NCI-H1092 treated with DMSO at 0.1 percent for 48 hours (cell line): ENCODE results near the gene UBE2L6.

Experiments used
- DNase-seq: peaks from one replicate; lab custom pipeline; 2025; lab: John Stamatoyannopoulos, UW

UBE2L6 gene

DNA sequence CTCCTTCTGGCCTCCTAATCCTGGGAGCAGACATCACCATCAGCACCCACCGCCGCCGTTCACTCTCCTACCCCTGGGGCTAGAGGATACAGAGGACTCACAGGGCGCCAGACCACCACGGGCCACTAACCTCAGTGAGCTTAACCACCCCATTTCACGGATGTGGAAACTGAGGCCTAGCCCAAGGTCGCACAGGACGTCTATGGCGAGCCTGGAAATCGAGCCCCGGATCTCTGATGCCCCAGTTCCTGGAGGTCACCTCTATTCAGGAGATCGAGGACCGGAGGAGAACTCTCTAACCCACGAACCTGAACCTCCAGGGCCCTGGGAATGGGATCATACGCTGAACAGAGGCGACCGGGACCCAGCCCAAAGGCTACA is 37.3 kb downstream of the UBE2L6 start:
- no peak for DNase-seq

DNA sequence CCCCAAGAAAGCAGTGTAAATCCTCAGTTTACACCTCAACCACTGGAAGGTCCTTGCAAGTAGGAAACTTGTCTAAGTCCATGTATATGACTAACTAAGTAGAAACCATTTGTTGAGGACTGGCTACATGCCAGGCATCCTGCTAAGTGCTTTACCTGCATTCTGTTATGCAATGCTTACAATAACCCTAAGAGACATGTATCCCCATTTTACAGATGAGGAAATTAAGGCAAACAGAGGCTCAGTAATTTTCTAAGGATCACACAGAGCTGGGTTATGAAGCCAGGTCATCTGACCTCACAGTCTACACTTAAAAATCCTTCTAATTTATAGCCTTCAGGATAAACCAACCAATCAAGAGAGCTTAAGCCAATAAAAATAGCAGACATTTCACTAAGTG is 38.5 kb downstream of the UBE2L6 start:
- no peak for DNase-seq

DNA sequence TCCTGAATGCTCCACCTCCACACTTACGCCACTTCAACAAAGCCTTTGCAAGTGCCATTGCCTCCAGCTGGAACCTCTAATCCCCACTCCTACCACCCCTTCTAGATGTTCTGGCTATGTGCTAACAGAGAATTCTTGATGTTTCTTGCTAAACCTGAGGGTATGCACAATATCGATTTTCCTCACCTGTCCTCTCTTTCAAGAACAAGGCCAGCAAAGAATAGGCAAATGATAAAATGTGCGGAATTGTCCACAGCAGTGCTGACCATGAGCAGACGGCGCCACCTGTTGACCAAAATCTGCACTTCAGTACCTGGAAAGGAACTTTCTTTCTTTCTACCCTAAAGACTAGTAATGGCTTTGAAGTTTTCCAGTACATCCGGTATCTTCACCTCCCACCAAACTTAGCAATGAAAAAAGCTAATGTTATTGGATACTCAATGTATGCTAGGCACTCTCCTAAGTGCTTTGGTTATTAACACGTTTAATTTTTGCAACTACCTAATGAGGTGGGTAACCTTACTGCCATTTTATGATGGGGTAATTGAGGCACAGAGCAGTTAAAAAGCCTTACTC is 40.3 kb downstream of the UBE2L6 start:
- DNase-seq, result peak; percentile 63

DNA sequence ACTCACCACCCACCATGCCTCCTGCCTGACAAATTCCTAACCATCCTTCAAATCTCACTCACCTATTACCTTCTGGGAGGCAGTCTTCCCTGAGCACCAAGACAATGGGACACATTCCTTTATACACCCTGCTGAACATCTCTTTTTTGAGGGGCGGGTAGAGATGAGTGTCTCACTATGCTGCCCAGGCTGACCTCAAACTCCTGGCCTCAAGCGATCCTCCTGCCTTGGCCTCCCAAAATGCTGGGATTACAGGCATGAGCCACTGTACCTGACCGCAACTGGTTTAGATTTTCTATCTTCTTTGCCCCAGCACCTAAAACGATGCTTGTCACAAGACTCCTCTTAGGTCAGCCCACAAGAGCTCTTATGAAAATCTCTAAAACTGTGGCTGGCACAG is 44.1 kb downstream of the UBE2L6 start:
- no peak for DNase-seq

DNA sequence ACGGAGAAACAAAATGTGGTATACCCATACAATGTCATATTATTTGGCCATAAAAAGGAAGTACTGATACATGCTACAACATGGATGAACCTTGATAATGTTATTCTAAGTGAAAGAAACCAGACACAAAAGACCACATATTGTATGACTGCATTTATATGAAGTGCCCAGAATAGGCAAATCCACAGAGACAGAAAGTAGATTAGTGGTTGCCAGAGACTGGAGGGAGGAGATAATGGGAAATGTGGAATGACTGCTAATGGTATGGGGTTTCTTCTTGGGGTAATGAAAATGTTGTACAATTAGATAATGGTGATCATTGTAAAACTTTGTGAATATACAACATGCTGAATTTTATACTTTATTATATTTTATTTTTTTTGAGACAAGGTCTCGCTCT is 46.4 kb downstream of the UBE2L6 start:
- DNase-seq, result no peak

DNA sequence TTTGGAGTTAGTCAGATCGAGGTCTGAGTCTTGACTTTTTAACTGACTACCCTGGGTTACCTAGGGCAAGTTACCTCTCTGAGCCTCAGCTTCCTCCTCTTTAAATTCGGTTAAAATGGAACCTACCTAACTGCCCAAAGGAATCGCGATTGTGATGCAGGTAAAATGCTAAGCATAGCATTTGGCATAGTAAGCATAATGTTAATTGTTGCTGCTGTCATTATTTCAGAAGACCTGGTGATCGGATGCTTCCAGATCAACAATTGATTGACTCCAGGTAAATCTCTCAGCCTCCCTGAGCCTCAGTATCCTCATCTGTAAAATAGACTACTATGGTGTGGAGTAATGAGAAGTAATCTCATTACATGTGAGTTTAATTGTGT is 51.4 kb downstream of the UBE2L6 start:
- no peak for DNase-seq

DNA sequence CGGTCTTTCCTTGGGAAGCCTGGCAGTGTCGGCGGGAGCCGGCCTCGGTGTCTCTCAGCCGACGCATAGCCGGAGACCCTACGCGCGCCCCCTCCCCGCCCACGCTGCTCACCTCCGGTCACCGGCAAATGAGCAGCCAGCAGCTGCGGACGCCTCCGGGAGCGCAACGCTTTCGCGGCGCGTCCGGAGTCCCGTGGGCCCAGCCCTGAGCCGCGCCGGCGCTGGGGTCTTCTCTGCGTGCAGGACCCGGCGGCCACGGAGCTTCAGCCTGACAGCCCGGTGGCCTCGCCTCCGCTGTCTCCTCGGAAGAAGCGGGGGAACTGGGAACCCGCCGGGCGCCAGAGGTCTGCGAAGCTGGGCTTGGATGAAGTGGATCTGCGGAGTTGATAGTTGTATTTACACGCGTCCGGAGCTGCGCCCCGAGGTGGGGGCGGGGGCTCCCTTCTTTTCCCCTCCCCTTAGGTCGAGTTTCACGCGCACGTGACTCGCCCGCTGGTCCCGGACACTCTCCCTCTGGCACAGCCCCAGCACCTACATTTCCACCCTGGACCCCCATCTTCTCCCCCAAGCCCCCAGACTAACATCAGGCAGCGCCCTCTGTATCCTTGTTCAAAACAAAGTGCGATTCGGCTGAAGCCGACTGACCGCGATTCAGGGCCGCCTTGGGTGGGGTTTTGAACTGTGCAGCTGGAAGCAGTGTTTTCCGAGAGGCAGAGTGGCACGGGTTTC is 52.0 kb downstream of the UBE2L6 start, which contains the start of gene SLC43A1:
SLC43A1 (minus strand) TSS at position 371 of the 729 bp plus-strand sequence. CDS start 1,591 bp downstream, outside the sequence.
- DNase-seq, result peak; percentile 23

DNA sequence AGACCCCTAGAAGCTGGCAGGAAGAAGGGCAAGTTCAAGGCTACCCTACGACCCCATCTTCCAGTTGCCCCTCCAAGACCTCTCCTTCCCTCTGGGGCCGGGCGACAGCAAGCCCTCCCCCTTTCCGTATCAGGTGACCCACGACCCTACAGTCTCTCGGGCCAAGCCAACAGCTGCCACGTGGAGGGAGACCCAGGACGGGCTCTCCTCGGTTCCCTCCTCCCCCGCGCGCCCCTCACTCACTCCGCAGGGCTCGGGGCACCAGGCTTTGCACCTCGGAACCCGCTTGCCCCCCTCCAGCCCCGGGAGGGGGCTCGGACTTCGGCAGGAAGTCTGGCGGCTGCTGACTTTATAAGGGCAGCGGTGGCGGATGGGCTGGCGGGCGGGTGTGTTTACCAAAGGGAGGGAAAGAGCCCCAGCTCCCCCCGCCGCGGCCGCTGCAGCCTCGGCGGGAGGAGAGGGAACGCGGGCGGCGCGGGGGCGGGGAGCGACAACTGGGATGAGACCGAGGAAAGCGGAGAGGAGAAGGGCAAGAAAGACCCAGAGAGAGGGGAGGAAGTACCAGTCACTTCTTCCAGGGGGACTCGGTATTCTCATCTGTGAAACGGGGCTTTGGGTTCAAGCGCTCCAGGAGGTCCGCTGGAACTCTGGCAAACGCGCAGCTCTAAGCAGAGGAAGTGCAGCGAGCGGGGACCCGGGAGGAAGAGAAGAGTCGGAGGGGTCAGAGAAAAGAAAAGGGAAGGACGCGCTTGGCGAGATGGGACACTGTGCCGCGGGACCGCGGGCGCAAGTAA is 52.7 kb downstream of the UBE2L6 start:
- DNase-seq, result peak; percentile 65

DNA sequence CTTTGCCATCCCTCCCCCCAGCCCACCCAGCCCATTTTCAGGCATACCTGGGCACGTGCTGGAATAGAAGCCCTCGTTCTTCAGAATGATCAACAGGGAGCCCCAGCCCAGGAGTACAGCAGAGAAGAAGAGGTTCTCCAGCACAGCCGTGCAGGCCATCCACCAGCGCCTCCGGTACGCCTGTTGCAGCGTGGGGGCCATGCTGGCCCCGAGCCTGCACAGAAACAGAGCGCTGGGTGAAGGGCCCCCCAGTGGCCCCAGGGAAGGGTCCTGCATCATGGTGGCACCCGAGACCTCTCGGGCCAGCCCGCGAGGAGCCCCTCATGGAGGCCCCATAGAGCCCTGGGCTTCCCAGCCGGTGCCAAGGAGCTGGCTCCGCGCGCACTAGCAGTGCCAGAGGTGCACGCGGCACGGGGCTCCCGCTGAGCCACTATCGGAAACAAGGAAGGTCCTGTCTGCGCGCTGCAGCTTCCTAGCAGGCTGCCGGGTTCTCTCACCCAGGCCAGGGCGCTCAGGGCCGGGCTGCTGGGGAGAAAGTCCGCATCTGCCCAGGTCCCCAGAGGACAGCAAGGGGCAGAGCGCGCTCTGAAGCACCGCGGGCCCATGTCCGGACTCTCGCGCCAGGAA is 53.4 kb downstream of the UBE2L6 start:
- DNase-seq, result peak; percentile 65

DNA sequence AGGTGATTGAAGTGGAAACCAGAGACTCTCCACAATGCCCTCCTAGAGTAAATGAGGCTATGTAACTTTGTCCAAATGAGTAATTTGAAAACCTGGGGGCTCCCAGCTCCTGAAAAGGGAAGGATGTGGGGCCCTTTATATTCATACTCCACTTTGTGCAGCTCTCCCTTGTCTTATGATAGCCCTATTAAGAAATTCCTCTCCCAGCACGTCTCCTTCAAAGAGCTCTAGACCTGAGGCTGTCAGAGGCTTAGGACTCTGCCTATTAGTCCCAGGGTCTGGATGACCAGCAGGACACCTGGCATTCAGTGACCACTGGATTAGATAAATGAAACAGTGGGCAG is 54.0 kb downstream of the UBE2L6 start:
- no peak for DNase-seq

DNA sequence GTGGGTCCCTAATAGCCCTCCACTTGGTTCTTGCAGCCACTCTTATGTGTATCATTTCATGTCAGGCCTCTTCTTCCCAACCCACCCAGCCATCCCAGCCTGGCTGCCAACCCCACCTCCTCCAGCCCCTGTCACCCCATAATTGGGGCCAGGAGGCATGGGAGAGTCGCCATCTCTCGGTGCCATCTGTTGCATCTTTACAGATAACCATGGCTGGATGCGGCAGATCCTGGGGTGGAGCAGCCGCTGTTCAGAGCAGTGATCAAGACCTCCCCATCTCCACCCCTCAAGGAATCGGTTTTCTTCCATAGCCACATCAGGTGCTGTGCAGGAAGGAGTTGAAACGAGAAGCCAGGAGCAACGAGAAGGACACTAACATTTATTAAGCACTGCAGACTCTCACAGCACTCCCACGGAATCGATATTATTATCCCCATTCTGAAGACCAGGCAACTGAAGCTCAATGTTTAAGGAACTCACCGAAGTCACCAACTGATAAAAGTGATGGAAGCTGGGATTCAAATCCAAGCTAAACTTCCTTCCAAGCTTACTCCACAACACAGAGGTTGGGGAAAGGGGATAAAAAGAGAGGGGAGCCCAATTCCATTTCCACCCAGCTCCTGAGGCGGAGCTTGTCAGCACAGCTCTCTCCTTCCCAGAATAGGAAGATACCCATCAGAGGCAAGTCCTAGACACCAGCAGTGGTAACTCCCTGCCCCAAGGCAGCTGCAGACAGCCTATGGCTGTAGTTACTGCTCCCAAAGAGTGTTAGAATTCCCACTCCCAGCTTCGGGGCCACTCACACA is 54.6 kb downstream of the UBE2L6 start:
- no peak for DNase-seq

DNA sequence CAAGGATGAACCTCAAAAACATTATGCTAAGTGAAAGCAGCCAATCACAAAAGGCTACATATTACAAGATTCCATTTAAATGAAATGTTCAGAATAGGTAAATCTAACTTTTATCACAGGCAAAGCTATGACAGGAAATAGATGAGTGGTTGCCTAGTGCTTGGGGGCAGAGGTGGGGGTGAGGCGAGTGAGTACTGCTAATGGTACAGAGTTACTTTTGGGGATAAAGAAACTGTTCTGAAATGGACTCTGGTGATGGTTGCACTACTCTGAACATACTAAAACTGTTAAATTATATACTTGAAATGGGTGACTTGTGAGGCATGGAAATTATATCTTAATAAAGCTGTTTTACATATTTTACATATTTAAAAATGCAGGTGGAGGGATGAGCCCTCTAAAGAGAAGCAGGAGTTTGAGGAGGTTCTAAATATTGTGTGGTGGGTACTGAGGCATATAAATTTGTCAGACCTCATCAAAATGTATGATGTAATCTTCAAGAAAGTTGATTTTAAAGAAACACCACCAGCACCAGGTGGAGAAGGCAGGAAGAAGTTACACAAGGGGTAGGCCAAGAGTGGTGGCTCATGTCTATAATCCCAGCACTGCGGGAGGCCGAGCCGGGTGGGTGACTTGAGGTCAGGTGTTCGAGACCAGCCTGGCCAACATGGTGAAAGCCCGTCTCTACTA is 55.6 kb downstream of the UBE2L6 start:
- no peak for DNase-seq

DNA sequence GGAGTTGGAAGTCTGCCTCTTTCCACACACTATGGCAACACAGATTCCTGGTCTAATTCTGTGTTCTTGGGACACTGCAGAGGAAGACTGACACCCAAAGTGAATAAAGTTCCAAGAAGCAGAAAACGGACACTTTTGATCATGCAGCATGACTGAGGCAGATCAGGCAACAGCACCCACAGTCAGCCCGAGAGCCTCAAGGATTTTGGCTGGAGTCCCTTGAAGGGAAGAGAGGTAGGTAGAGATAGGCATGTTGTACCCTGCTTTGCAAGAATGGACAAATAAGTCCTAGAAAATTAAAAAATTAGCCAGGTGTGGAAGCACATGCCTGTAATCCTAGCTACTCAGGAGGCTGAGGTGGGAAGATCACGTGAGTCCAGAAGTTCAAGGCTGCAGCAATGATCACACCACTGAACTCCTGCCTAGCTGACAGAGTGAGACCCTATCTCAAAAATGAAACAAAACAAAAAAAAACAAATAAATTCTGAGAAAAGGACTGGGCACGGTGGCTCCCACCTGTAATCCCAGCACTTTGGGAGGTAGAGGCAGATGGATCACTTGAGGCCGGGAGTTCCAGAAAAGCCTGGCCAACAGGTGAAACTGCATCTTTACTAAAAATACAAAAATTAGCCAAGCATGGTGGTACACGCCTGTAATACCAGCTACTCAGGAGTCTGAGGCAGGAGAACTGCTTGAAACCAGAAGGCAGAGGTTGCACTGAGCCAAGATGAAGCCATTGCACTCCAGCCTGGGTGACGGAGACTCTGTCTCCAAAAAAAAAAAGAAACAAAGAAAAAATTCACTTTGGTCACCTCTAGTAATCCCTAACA is 58.9 kb downstream of the UBE2L6 start:
- no peak for DNase-seq

DNA sequence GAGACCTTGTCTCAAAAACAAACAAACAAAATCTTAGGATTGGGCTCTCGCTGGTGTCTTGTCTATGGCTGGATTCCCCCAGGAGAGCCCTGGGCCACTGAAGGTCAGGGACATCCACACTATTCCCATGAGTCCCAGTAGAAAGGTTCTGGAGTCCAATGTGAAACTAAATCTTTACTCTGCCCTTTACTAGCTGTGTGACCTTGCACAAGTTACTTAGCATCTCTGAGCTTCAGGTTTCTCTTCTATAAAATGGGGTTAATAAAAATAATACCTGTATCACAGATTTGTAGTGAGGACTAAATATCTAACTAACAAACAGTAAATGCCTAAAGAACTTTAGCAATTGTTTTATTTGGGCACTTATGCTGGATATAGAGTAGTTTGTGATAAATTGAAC is 61.0 kb downstream of the UBE2L6 start:
- DNase-seq, result no peak

DNA sequence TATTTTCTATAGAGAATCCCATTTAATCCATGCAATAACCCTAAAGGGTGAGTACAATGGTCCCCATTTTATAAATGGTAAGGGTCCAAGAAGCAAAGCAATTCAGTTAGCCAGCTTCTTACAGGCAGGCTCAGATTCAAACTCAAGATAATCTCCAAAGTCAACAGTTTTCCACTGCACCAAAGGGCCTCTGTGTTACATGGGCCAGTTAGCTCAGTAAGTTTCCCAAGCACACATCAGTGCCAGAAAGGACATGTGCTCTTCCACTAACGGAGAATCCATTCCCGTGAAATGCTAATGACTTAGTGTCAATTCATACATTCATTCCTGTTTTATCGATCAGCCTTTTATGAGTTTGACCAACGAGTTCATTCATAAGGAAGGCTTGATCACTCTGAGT is 63.0 kb downstream of the UBE2L6 start:
- no peak for DNase-seq

DNA sequence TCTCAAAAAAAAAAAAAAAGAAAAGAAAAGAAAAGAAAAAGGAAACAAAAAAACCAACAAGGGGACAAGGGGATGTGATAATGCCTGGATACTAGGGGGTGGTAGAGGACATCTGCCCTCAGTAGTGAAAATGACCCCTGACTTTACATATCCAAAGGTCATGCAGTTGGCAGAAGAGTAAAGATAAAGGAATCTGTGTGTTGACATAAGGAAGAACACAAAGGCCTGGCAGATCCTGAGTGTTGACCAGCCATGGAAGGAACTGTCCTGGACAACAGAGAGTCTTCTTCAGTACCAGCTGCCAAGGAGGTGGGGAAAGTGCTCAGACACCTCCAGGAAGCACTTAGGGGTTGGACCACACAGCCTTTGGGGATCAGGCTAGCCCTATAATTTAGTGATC is 64.6 kb downstream of the UBE2L6 start:
- DNase-seq, result no peak

DNA sequence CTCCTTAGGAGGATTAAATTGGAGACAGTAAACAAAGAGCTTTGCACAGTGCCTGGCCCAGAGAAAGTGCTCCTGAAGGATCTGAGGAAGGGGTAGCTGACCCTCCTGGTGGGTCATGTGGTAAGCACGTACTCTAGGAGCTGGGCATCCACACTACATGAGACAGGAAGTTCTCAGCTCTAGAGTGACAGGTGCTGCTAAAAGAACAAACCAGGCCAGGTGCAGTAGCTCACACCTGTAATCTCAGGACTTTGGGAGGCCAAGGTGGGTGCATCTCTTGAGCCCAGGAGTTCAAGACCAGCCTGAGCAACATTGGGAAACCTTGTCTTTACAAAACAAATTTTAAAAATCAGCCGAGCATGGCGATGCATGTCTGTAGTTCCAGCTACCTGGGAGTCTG is 65.1 kb downstream of the UBE2L6 start:
- no peak for DNase-seq

DNA sequence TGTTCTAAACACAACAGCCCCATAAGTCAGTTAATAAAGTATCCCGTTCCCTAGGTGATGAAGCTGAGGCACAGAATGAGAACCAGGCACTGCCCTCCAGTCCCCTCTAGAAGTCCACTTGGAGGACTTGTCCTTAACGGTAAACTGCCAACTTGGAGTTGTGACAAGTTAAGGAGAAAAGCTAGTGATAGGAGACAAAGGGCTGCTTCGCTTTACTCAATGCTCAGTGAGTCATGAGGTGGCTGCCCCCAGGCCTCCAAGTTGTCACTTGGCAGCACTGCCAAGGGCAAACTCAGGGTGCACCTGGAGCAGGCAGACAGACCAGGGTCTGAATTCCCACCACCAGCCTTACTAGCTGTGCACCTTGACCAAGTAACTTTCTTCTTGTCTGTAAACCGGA is 65.5 kb downstream of the UBE2L6 start:
- no peak for DNase-seq
